GM23338 (cell line): ENCODE data around the gene MEOX2. TPM values are rescaled to one million over a fixed set of nuclear protein-coding genes. Genes with fewer than 3 reads are reported as not detected.

Experiments
- ATAC-seq: fragments of 200-7000 bp; cut with Tn5 transposase; 3 replicates; pipeline ENCODE4 v1.9.1; 2020
- DNase-seq: peaks from one replicate; pipeline ENCODE4 v3.0.0-alpha.2; 2015; ENCODE audit warnings: low spot score
- H2AFZ ChIP-seq: fragments of 200-600 bp; sonication (generic); 2 replicates; pipeline ENCODE4 v1.8.0; 2016; ENCODE audit warnings: antibody characterized with exemption, mild to moderate bottlenecking, moderate library complexity
- H3F3A ChIP-seq: fragments of 200-600 bp; sonication (generic); replicated peaks from 2 replicates; pipeline ENCODE4 v1.8.0; 2017; ENCODE audit warnings: antibody characterized with exemption, mixed run types, low read depth
- H3K27ac ChIP-seq: fragments of 200-600 bp; sonication (generic); 2 replicates; pipeline ENCODE4 v1.6.1; 2016; ENCODE audit warnings: low read depth
- H3K27me3 ChIP-seq: fragments of 200-600 bp; sonication (generic); 2 replicates; pipeline ENCODE4 v1.8.0; 2016; ENCODE audit warnings: mild to moderate bottlenecking, mixed run types, moderate library complexity; ENCODE audit not compliant: insufficient read depth
- H3K36me3 ChIP-seq: fragments of 200-600 bp; sonication (generic); 2 replicates; pipeline ENCODE4 v1.8.0; 2016; ENCODE audit warnings: mild to moderate bottlenecking; ENCODE audit not compliant: insufficient read depth
- H3K4me1 ChIP-seq: fragments of 200-600 bp; sonication (generic); 2 replicates; pipeline ENCODE4 v1.8.0; 2016; ENCODE audit warnings: mild to moderate bottlenecking, moderate library complexity; ENCODE audit not compliant: insufficient read depth
- H3K4me2 ChIP-seq: fragments of 200-600 bp; sonication (generic); 2 replicates; pipeline ENCODE4 v1.7.1; 2017; ENCODE audit warnings: mixed run types
- H3K4me3 ChIP-seq: fragments of 200-600 bp; sonication (generic); 2 replicates; pipeline ENCODE4 v1.6.1; 2016; ENCODE audit warnings: mixed run types
- H3K79me2 ChIP-seq: fragments of 200-600 bp; sonication (generic); replicated peaks from 2 replicates; pipeline ENCODE4 v1.8.0; 2017; ENCODE audit warnings: mild to moderate bottlenecking; ENCODE audit not compliant: insufficient read depth
- H3K9me2 ChIP-seq: fragments of 200-600 bp; sonication (generic); 2 replicates; pipeline ENCODE4 v1.8.0; 2017; ENCODE audit not compliant: insufficient read depth
- H4K20me1 ChIP-seq: fragments of 200-600 bp; sonication (generic); replicated peaks from 2 replicates; pipeline ENCODE4 v1.8.0; 2017; ENCODE audit warnings: mild to moderate bottlenecking; ENCODE audit not compliant: insufficient read depth
- H3K27ac Mint-ChIP-seq: 2 replicates; pipeline ENCODE4 v1.8.0; 2020; ENCODE audit warnings: inconsistent platforms, mild to moderate bottlenecking, moderate library complexity, mixed read lengths
- H3K27me3 Mint-ChIP-seq: 3 replicates; pipeline ENCODE4 v1.8.0; 2022; ENCODE audit warnings: low read depth, mild to moderate bottlenecking, moderate library complexity, mixed read lengths, inconsistent platforms; ENCODE audit not compliant: insufficient read depth, poor library complexity
- H3K36me3 Mint-ChIP-seq: 3 replicates; pipeline ENCODE4 v1.8.0; 2021; ENCODE audit warnings: low read depth, mild to moderate bottlenecking, inconsistent platforms, moderate library complexity, mixed read lengths
- H3K4me1 Mint-ChIP-seq: 3 replicates; pipeline ENCODE4 v1.8.0; 2020; ENCODE audit warnings: mild to moderate bottlenecking, inconsistent platforms, mixed read lengths
- H3K4me3 Mint-ChIP-seq: 3 replicates; pipeline ENCODE4 v1.8.0; 2021; ENCODE audit warnings: moderate library complexity, mild to moderate bottlenecking, inconsistent platforms, mixed read lengths
- H3K9me3 Mint-ChIP-seq: 3 replicates; pipeline ENCODE4 v1.8.0; 2020; ENCODE audit warnings: moderate library complexity, mild to moderate bottlenecking, inconsistent platforms, mixed read lengths
- CREB1 ChIP-seq: fragments of 250-450 bp; sonication (Bioruptor Pico); IDR thresholded peaks from 2 replicates; pipeline ENCODE4 v1.5.0; 2020; ENCODE audit warnings: low read depth, mild to moderate bottlenecking, moderate library complexity
- CTCF ChIP-seq, 2 experiments: fragments of 200-600 bp in 1 of 2; sonication (generic) in 1 of 2; conservative IDR thresholded peaks; 2 replicates each; pipeline versions ENCODE4 v1.5.1 to v1.6.1; 2016 to 2017; ENCODE audit warnings: antibody characterized with exemption in 2 of 2, low read depth in 2 of 2, mild to moderate bottlenecking in 2 of 2, moderate library complexity in 1 of 2
- NANOG ChIP-seq: IDR thresholded peaks from 2 replicates; pipeline ENCODE4 v1.6.1; 2016; ENCODE audit warnings: antibody characterized with exemption, borderline replicate concordance
- ZNF462 ChIP-seq: fragments of 250-450 bp; sonication (Bioruptor Pico); IDR thresholded peaks from 2 replicates; pipeline ENCODE4 v1.5.0; 2020; ENCODE audit warnings: mild to moderate bottlenecking, moderate library complexity
- polyA plus RNA-seq: library from polyadenylated mRNA; unstranded; fragments of >200 nt; fragmentation: Nextera tagmentation; extraction: Ambion mirVana; gene quantifications from 2 replicates; pipeline ENCODE4 v1.2.1, GENCODE V29; 2016
- total RNA-seq: library from RNA; depleted of rRNA; stranded (reverse); fragments of >200 nt; shearing (Covaris generic); gene quantifications from 2 replicates; pipeline ENCODE4 v1.2.3, GENCODE V29; 2014

MEOX2 gene
- total and polyA plus RNA-seq, 2 experiments from 2014 or later: 0.50 to 1.2 TPM

GRCh38 chr7:15719311-15719710 is 32.8 kb upstream of the MEOX2 start:
- no peaks in the 10 kb centered on the region for H3K9me2 ChIP-seq
- H3K27me3 ChIP-seq: no peaks in the 10 kb centered on the region
- H3K9me3 Mint-ChIP-seq: no peaks in the 10 kb centered on the region
- H2AFZ ChIP-seq: no peak overlapping the region
- TF ChIP-seq CREB1 (CRISPR knock-in tag) (no peak), NANOG (no peak), ZNF462 (CRISPR knock-in tag) (no peak), CTCF (conservative IDR thresholded peaks at IDR 0.05; ENCODE audit: low read depth in 2 of 2) (no peak)
- no peak overlapping the region for H3K4me3 Mint-ChIP-seq
- peaks cover 6% of the 10 kb centered on the region for H3K4me1 ChIP-seq
- no peak overlapping the region for H3K4me3 ChIP-seq
- H3K4me1 Mint-ChIP-seq: peaks cover 11% of the 10 kb centered on the region; the same call in 2 of the 3 replicates
- ATAC-seq: no peak
- DNase-seq: no peak
- no peaks in the 10 kb centered on the region for H3K36me3 ChIP-seq
- H3K27ac Mint-ChIP-seq: peak overlapping the region; percentile 88
- no peaks in the 10 kb centered on the region for H3K79me2 ChIP-seq
- H3F3A ChIP-seq: no peaks in the 10 kb centered on the region
- H3K27ac ChIP-seq: no peak overlapping the region
- H3K4me2 ChIP-seq: no peak overlapping the region
- H3K27me3 Mint-ChIP-seq: no peaks in the 10 kb centered on the region
- no peaks in the 10 kb centered on the region for H3K36me3 Mint-ChIP-seq
- H4K20me1 ChIP-seq: no peaks in the 10 kb centered on the region

- Histone ChIP-seq H4K20me1 (no peaks in the 10 kb centered on the region), H3K4me3 (no peak overlapping the region), H3K79me2 (no peaks in the 10 kb centered on the region), H3K9me2 (no peaks in the 10 kb centered on the region), H3K27me3 (no peaks in the 10 kb centered on the region), H3K4me2 (no peak overlapping the region), H2AFZ (no peak overlapping the region), H3F3A (no peaks in the 10 kb centered on the region), H3K4me1 (no peaks in the 10 kb centered on the region), H3K27ac (no peak overlapping the region), H3K36me3 (no peaks in the 10 kb centered on the region)
- Mint-ChIP-seq H3K4me1 (peaks cover 5% of the 10 kb centered on the region; the same call in 2 of the 3 replicates), H3K9me3 (no peaks in the 10 kb centered on the region), H3K36me3 (no peaks in the 10 kb centered on the region), H3K27me3 (no peaks in the 10 kb centered on the region), H3K27ac (no peak overlapping the region), H3K4me3 (no peak overlapping the region)
- ATAC-seq (no peak), DNase-seq (no peak)
- no peak for TF ChIP-seq ZNF462 (CRISPR knock-in tag)
Observed at GRCh38 chr7:15715435-15715834, 29.0 kb upstream of the MEOX2 start.
